ENCODE data around the gene METAP1D. TPM values are rescaled to one million over a fixed set of nuclear protein-coding genes. Genes with fewer than 3 reads are reported as not detected.

Gene METAP1D
- total RNA-seq, 1 experiment from 2014 or later, result 5.2 TPM

DNA sequence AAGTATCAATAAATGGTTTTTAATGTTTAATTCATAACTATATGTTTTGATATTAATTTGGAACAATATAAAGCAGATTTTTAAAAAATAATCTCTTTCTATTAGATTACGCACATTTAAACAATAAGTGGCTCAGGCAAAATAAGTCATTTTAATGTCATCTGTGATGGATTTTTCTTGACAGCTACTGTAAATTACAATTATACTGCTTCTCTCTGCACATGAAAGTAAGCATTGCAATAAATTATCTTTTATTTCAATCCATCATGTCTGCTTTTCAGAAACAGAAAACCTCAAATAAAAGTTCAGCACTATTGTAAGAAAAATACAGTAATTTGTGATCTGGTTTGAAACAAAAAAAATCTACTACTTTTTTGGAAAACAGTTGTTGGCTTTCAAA lies 74.5 kb downstream of the METAP1D start:
- Histone ChIP-seq H2AFZ (ENCODE audit: low read length) (no peak overlapping the region), H3K79me1 (ENCODE audit: insufficient read depth, low read depth, low read length, poor library complexity, severe bottlenecking) (no peaks in the 10 kb centered on the region), H3K79me2 (ENCODE audit: insufficient read depth, low read length) (no peaks in the 10 kb centered on the region), H3K9me3 (ENCODE audit: control insufficient read depth, low read depth, low read length) (no peaks in the 10 kb centered on the region), H3K14ac (ENCODE audit: insufficient read depth, low read length) (no peak overlapping the region), H3K56ac (ENCODE audit: insufficient read length, low read depth, low read length) (no peak overlapping the region), H2BK5ac (ENCODE audit: insufficient read length, low read length) (no peak overlapping the region), H4K20me1 (ENCODE audit: control insufficient read depth, insufficient read depth, insufficient read length) (no peaks in the 10 kb centered on the region), H3K18ac (ENCODE audit: insufficient read length, low read depth, low read length) (no peak overlapping the region), H2BK120ac (ENCODE audit: low read depth, low read length, poor library complexity, severe bottlenecking) (no peak overlapping the region), H2BK15ac (ENCODE audit: low read depth, low read length) (no peak overlapping the region), H2BK12ac (ENCODE audit: insufficient read length, low read depth, low read length) (no peak overlapping the region), H3K9ac (ENCODE audit: extremely low read depth, insufficient read length, low read length) (no peak overlapping the region), H4K5ac (ENCODE audit: insufficient read length, low read depth, low read length) (no peak overlapping the region), H3K27ac (ENCODE audit: insufficient read length, low read depth, low read length) (no peak overlapping the region), H2BK20ac (ENCODE audit: low read depth, low read length, poor library complexity, severe bottlenecking) (no peak overlapping the region), H3T11ph (ENCODE audit: low read length) (no peak overlapping the region), H3K23me2 (ENCODE audit: insufficient read length, low read depth, low read length, poor library complexity, severe bottlenecking) (no peaks in the 10 kb centered on the region), H3K23ac (ENCODE audit: insufficient read length, low read depth, low read length) (no peak overlapping the region), H4K91ac (ENCODE audit: insufficient read length, low read depth, low read length) (no peak overlapping the region), H2AK5ac (ENCODE audit: insufficient read length, low read length) (no peak overlapping the region), H3K4ac (ENCODE audit: low read depth, low read length) (no peak overlapping the region), H4K8ac (replicated peaks; ENCODE audit: insufficient read length, low read depth, low read length) (no peak overlapping the region), H3K4me2 (ENCODE audit: insufficient read depth, insufficient read length, low read length) (no peak overlapping the region), H3K4me1 (ENCODE audit: insufficient read depth, low read length) (peaks cover 2% of the 10 kb centered on the region; the same call in 1 of the 2 replicates), H3K27me3 (ENCODE audit: insufficient read depth, low read length) (peaks cover 10% of the 10 kb centered on the region)
- no peak for DNase-seq
- Mint-ChIP-seq H3K4me3 (no peak overlapping the region), H3K27me3 (ENCODE audit: low read depth) (peaks cover 40% of the 10 kb centered on the region), H3K27ac (no peak overlapping the region), H3K36me3 (ENCODE audit: insufficient read depth in 1 of 3, low read depth in 3 of 3) (no peaks in the 10 kb centered on the region), H3K4me1 (no peaks in the 10 kb centered on the region), H3K9me3 (no peaks in the 10 kb centered on the region; a peak in 1 of 5 replicates)
- TF ChIP-seq, protein P1, sequence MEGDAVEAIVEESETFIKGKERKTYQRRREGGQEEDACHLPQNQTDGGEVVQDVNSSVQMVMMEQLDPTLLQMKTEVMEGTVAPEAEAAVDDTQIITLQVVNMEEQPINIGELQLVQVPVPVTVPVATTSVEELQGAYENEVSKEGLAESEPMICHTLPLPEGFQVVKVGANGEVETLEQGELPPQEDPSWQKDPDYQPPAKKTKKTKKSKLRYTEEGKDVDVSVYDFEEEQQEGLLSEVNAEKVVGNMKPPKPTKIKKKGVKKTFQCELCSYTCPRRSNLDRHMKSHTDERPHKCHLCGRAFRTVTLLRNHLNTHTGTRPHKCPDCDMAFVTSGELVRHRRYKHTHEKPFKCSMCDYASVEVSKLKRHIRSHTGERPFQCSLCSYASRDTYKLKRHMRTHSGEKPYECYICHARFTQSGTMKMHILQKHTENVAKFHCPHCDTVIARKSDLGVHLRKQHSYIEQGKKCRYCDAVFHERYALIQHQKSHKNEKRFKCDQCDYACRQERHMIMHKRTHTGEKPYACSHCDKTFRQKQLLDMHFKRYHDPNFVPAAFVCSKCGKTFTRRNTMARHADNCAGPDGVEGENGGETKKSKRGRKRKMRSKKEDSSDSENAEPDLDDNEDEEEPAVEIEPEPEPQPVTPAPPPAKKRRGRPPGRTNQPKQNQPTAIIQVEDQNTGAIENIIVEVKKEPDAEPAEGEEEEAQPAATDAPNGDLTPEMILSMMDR (conservative IDR thresholded peaks at IDR 0.05), result no peak
- WGBS (ENCODE audit: extremely low coverage, insufficient read length, low lambda C conversion rate), result no CpG with 5 or more reads among the region's 1 CpG
